ENCODE measurements around the gene MTTP.

The MTTP gene

DNA sequence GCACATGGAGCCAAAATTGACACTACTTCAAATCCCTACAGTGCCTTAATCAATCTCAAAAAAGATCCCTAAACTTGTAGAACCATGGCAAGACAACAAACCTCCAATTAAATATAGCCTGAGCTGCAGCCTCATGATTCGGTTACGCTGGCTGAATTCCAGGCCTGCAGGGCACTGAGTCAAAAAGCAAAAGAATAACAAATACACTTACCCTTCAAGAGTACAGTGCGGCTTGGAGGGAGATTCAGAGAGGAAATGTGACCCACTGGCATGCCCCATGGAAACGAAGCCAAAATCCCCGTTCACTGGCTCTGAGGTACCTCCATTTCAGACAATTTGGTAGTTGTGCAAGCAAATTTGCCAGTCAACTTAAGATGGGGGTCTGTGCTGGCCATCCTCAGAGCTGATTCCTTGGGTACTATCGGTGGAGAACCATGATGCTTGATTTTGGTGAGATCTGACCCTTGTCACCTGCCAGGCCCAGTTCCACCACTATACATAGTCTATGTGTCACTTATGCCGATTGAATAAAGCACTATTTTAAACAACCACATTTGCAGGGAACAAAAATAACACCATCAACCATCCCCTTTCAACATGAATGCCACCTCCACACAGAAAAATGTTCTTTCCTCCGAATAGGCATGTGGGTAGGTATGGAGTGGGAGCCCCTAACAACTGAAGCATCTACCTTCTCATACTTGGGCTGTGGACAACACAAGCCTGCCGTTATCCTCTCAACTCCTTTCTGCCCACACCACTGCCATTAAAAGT is 80.9 kb downstream of the MTTP start:
- no peak for DNase-seq (ENCODE audit: low read depth)
- no peak overlapping the region for H3K4me3 ChIP-seq (ENCODE audit: low read depth, low read length)

DNA sequence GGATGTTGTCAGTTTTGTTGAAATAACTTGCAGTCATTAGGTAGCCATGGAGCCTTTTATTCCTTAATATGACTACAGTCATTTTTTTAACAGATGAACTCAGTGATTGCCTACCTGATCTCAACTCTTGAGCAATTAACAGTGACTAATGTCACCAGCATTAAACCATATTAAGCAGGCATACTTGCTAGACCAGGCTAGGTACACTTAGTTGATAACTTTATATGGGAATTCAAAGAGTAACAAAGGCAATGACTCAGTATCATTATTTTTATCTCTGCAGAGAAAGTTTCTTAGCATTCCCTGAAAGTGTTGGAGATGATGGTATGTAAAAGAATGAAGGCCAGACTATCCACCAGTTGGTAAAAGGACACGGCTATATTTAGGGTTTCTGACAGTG is 83.2 kb downstream of the MTTP start, which contains the start of gene C4orf54:
Gene C4orf54, minus strand, starts transcription at position 31 of the 400 bp plus-strand sequence. CDS start 3,180 bp downstream, outside the sequence.
- H3K4me3 ChIP-seq (ENCODE audit: low read depth, low read length) = no peak within 1 kb of the TSS

DNA sequence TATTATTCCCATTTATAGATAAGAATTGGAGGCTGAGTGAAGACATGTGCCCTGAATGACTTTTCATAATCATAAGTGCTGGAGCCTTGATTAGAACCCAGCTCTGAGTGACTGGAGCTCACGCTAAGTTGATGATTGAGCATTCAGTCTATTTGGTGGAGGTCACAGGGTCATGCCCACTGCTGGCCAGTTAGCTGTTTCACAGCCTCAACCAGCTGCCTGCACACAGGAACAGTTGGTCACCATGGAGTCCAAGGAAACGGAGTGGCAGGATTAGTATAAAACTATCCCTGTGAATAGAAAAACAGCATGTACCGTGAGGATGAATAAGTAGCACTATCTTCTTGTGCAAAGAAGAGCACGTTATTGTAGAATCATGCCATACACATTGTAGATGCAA is 84.0 kb downstream of the MTTP start:
- H3K4me3 ChIP-seq (ENCODE audit: low read depth, low read length) = no peak overlapping the region

More for the DNA sequence above, 83.2 kb downstream of the MTTP start, which contains the start of gene C4orf54:
- DNase-seq (ENCODE audit: low read depth) = no peak

DNA sequence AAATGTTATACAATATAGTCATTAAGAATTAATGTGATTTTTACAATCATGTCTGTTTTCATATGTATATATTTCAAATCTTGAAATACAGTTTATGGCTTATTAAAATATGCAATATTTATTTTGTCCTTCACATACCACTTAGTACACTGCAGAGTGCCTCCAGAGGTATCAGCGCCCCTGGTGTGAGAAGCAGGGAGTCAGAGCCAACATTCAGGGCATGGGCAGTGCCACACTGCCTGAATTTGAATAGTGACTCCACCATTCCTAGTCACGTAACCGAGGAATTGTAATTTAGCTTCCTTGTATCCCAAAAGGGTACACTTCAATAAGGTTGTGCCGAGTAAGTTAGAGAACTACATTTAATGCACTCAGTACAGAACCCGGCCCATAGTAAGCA is 87.3 kb downstream of the MTTP start:
- no peak for DNase-seq (ENCODE audit: low read depth)

More for the DNA sequence above, 84.0 kb downstream of the MTTP start:
- no peak for DNase-seq (ENCODE audit: low read depth)

DNA sequence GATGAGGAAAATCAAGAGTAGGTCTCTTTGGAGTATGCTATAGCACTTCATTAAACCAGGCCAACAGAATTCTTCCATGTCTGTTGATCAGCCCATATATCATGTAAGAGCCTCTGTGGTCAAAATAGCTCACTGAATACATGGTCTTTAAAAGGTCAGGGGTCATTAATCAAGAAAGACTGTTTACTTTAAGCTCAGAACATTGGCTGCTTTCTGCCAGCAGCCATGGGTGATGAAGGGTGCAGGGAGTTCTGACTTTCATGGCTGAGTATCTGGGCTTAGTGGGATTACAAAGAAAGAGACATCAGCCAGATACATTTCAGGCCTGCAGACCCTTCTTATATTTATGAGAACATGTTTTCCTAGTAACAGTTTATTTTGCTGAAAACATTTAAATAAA is 90.1 kb downstream of the MTTP start:
- DNase-seq (ENCODE audit: low read depth) = no peak

More for the DNA sequence above, 87.3 kb downstream of the MTTP start:
- H3K4me3 ChIP-seq (ENCODE audit: low read depth, low read length) = no peak overlapping the region

DNA sequence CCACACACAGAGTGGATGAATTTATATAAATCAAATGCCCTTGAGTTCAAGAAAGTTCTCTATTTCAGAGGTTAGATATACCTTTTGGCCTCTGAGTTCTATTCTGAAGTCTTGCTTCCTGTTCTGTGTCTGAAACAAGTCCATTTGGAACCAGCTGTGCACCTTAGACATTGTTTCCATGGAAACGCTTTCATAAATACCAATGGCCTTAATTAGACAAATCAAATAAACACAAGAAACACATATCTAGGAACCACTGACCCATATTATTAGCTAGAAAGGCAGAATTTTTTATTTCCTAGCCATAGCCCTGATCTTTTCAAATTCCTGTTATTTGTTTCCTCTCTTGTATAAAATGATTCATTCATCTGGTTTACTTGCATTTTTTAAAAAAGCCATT is 91.4 kb downstream of the MTTP start:
- no peak overlapping the region for H3K4me3 ChIP-seq (ENCODE audit: low read depth, low read length)
- no peak for DNase-seq (ENCODE audit: low read depth)

More for the DNA sequence above, 90.1 kb downstream of the MTTP start:
- H3K4me3 ChIP-seq (ENCODE audit: low read depth, low read length) = no peak overlapping the region

DNA sequence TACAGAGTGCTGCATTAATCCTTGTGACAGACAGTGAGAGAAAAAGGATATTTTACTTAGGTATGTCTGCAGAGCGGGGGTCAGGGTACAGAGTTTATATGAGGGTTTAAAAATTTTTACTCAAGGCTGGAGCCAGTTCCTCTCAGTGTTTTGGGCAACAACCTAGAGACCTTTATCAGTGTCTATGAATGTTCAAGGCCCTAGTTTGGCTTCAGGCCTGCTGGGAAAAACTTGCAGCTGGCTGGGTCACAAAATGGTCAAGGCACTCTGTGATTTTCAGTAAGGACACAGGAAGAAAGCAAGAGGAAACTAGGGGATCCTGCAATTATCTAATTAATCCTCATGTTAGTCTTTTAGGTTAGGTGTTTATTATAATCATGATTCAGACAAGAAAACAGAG is 93.8 kb downstream of the MTTP start:
- no peak for DNase-seq (ENCODE audit: low read depth)
- no peak overlapping the region for H3K4me3 ChIP-seq (ENCODE audit: low read depth, low read length)

DNA sequence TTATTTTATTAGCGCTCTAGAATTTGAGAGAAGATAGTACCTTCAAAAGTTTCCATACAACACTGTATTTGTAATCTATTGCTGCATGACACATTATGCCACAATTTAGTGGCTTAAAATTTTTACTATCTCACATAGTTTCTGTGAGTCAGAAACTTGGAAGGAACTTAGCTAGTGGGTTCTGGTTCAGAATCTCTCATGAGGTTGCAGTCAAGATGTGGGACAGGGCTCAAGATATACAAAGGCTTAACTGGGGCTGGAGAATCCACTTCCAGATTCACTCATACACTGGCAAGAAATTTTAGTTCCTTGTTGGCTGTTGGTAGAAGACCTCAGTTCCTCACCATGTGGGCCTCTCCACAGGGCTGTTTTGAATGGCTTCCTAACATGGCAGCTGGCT is 94.5 kb downstream of the MTTP start:
- no peak overlapping the region for H3K4me3 ChIP-seq (ENCODE audit: low read depth, low read length)
- DNase-seq (ENCODE audit: low read depth) = no peak

DNA sequence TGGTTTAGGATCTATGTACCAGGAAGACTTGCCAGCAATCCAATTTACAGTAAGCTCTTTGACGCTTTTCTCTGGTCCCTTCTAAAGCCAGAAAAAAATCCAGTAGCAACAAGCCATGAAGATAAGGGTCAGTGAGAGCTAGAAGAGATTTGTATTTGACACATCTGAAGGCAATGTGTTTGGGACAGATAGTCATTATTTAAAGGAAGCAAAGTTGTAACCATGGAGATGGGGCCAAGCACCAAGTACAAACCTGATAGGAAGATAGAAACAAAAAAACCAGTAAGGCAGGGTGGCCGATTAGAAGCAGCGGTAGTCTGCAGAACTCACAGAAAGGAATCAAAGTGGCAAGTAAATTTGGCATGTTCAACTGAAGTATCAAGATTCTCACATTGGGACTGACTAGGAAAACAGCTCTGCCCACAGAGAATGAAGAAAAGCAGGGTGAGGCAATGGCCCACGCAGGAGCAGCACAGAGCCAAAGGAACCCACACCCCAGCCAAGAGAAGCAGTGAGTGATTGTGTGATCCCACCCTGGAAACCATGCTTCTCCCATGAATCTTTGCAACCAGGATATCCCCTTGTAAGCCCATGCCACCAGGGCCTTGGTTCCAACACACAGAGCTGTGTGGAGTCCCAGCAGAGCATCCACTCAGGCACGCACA is 95.9 kb downstream of the MTTP start:
- DNase-seq (ENCODE audit: low read depth) = no peak
- H3K4me3 ChIP-seq (ENCODE audit: low read depth, low read length) = no peak overlapping the region

Data from skeletal muscle cell (primary cell).